GM21786 (cell line): ENCODE measurements around the gene REEP5.
"Not testable (repeated sequence)": the region's sequence is repeated elsewhere in the genome, so short reads cannot be mapped to it uniquely, and the experiment has no call there.

ENCODE experiments used
- ATAC-seq: cut with Tn5 transposase; IDR thresholded peaks from one replicate; pipeline ENCODE4 v1.9.1; 2021; ENCODE audit not compliant: unreplicated experiment

The REEP5 gene

DNA sequence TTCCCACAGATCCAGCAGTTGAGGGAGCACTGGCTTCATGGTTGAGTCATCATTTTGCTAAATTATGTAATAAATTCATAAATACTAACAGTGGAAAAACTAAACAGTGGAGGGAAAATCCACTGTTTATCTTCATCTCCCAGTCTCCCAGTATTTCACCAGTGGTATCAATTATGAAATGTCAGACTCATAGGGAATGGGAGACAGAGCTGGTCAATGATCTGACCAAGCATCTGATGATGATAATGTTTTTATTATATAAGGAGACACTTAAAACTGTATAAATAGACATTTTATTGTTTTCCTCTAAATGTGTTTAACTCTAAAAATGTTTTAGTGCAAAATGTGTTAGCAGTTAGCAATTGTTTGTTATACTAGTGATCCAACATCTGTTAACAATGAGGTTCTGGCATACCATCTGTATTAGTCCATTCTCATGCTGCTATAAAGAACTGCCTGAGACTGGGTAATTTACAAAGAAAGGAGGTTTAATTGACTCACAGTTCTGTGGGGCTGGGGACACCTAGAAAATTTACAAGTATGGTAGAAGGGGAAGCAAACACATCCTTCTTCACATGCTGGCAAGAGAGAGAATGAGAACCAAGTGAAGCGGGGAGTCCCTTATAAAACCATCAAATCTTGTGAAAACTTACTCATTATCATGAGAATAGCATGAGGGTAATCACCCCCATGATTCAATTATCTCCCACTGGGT is 11.8 kb upstream of the REEP5 start:
- ATAC-seq: no peak

DNA sequence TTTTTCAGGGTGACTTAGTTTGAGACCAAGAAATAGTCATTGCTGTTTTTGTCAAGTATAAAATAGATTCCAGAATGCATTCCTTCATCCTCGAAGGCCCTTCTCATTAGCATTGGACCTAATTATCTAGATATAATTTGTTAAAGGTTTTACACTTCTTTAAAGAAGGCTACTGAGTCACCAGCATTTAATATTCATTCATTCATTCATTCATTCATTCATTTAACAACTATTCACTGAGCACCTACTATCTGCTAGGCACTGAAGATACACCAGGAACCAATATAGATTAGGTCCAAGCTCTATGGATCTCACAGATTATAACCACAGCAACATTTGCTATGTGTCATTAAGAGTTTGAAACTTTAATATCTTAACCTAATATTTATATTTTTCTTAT is 11.1 kb upstream of the REEP5 start:
- no peak for ATAC-seq

DNA sequence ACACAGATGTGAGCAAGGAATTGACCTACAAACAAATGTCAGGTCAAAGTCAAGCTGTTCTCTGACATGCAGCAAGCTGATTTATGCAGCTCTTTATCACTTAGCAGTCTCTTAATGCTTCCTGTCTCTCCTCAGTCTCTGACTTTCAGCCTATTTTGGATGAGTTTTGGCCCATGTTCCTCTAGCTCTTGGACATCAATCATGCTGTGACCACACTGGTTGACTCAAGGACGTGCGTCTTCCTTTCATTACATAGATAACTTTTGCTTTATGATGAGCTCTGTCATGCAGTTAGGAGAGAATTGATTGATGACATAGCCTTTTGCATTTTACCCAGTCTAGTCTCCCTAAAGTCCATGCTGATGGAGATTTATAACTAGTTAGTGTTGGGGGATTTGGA is 9.4 kb upstream of the REEP5 start:
- no peak for ATAC-seq

DNA sequence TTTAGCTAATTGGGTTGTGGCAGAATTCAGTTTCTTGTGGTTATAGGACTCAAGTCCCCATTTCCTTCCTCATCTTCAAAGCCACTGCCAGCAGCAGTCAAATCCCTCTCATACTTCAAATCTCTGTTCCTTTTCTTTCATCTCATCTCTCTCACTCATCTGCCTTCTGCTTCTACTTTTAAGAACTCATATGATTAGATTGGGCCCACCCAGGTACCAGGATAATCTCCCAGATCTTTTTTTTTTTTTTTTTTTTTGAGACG is 8.0 kb upstream of the REEP5 start:
- ATAC-seq: peak; percentile 58

DNA sequence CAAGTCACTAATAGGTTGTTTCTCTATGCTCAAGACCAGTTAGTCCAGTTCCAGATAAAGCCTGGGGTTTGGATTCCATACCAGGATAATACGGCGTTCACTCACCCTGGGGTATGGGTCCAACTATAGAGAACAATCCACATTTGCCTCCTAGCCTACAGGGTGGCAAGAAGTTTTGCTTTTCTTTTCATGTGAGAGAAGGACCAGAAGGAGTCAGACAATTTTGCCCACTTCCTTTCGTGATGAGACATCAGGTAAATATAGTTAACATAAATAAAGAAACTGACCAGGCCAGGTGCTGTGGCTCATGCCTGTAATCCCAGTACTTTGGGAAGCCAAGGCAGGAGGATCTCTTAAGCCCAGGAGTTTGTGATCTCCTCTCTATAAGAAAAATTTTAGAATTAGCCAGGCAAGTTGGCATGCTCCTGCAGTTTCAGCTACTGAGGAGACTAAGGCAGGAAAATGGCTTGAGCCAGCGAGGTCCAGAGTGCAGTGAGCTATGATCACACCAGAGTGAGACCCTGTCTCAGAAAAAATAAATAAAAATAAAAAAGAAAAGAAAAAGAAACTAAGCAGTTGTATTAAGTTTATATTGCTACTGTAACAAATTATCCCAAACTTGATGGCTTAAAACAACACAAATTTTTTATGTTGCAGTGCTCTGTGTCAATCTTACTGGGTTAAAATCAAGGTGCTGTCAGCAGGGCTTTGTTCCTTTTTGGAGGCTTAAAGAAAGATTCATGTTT is 7.5 kb upstream of the REEP5 start:
- ATAC-seq: peak; percentile 70

DNA sequence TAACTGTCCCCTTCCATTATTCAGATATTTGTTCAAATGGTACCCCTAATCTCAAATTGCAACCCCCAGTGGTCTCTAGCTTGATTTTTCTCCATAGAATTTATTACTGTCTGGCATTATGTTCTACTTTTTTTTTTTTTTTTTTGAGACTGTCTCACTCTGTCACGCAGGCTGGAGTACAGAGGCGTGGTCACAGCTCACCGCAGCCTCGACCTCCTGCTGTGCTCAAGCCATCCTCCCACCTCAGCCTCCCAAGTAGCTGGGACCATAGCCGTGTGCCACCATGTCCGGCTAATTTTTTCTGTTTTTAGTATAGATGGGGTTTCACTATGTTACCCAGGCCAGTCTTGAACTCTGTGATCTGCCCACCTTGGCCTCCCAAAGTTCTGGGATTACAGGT is 2.0 kb upstream of the REEP5 start:
- ATAC-seq: no peak

DNA sequence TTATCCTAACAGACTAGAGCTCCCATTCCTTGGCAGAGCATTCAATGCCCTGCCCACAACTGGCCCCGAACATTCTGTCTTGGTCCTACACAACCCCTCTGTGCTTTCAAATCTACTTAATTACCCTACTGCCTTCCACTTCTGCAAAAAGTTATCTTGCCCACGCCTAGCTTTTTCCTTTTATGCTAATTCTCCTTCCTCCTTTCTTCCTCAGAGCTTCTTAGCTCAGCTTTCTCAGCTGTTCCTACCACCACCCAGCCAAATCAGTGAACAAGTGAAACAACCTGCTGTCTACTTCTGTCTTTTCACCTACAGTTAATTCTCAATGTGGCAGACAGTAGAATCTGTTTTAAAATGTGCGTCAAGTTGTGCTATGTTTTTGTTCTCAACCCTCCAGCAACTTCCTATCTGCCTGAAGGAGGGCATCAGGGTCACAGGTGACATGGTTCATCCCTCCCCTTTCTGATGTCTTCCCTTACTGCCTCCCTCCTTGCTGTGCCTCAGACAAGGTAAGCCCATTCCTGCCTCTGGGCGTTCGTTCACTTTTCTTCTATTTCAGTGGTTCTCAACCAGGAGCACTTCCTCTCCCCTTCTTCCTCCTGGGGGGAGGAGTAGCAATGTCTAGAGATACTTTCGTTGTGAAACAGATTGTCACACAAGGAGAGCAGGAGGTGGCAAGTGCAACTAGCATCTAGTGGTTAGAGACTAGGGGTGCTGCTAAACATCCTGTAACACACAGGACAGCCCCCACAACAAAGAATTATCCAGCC is 1.3 kb upstream of the REEP5 start:
- ATAC-seq: peak; percentile 48

DNA sequence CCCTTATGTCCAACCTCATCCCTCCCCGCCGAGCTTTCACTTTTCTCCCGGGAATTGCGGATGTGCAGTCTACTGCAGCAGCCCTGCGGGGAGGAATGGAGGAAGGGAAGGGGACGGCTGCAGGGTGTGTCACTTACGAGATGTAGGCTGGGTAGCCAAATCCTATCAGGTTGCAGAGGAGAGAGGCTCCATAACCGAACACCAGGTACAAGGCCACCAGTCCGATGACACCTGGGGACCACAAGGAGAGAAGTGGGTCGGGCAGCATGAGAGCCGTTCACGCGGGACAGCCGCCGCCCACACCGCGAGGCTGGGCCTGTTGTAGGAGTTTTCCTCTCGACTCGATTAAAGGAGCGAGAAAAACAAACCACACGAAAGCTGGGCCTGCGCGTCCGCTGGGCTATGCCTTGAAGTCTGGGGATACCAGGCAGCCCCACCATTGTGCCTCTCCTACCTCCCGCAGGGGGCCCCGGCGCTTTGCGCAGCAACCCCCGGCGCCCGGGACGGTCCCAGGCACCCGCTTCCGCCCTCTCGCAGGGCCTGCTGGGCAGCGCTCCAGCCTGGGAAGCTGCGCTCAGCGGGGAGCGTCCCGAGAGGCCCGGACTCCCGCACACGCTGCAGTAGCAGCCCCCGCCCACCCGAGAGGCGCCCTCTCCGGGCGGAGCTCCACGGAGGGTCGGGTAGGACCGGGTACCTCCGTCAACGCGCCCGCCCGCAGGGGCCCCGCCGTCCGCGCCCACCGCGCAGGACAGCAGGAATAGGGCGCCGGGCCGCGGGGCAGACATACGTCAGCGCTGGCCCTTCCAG is 798 bp downstream of the REEP5 start:
- ATAC-seq: peak; percentile 27

DNA sequence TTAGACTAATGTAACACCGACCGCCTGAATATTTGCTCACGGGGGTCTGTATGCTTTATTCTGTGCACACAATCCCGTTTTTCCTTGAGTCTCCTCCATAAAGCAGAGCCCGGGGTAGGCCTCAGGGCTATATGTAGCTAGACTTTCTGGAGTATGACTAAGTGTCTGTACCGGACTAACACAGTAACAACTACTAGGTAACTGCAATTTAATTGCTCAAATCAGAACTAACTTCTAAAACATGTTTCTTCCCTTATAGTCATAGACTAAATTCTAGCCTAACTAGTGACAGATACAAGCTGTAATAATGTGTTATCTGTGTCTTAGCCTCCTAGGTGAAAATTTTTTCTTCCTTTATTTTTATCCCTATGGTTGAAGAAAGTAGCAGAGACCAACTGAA is 2.1 kb downstream of the REEP5 start:
- no peak for ATAC-seq

DNA sequence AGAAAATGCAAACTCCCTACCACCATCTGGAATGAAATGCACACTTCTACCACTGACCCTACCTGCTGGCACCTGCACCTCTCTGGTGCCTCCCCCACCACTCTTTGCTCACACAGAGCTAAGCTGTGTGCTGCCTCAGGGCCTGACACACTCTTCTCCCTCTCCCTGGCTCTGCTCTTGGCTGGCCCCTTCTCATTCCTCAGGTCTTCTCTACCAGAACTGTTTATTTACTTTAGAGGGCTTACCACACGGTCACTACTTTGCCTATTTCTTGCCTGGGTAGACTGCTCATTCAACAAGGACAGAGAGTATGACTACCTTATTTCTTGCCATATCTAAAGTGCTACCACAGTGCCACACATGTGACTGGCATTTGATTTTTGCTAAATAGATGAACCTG is 3.3 kb downstream of the REEP5 start:
- ATAC-seq: no peak

DNA sequence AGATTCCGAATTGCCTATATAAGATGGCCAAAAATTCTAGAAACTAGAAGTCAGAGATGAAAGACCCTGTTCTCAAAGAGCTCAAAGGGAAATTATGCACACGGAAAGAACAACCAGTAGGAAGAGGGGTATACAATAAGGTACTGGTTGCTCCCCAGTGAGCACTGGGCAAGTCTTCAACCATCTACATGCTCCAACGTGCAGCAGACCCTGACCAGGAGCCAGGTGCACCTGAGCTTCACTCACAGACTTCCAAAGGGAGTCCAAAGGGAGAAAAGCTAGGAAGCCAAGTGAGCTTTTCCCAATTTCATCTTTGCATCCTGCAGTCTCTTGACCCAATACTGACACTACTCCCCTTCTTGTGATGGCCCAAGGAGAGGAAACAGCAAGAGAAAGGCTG is 3.9 kb downstream of the REEP5 start:
- no peak for ATAC-seq

DNA sequence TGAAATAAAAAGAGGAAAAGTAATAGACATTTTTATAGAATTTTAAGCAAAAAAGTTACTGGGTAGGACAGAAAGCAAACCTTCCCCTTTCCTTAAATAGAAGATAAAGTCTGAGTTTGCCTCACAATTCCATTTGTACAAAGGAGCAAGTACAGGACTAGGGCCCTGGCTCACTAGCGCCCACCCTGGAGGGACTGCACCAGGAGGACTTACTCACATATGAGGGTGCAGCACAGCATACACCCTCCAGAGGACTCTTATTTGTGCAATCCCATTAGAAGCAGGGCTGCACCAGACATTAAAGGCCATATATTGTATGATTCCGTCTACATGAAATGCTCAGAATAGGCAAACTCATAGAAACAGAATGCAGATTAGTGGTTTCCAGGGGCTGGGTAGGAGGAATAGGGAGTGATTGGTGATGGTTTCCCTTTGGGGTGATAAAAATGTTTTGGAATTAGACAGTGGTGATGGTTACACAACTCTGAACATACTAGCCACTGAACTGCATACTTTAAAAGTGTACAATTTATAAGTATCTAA is 4.5 kb downstream of the REEP5 start:
- no peak for ATAC-seq

DNA sequence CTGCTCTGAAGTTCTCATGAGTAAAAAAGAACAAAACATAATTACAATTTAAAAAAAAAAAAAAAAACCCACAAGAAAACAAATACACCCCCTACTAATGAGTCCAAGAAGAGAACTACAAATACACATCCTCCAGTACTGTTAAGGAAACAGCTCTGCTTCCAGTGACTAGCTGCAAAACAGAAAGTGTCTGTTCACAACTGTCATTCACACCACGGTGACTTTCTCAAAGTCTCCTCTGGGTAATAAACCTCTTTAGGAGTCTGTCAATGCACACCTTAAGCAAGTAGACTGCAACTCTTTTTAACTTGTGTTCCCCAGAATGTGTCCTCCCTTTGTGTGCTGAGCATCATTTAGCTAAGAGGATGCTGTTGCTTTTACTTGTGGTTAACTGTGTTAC is 6.2 kb downstream of the REEP5 start:
- peak; percentile 81 for ATAC-seq

DNA sequence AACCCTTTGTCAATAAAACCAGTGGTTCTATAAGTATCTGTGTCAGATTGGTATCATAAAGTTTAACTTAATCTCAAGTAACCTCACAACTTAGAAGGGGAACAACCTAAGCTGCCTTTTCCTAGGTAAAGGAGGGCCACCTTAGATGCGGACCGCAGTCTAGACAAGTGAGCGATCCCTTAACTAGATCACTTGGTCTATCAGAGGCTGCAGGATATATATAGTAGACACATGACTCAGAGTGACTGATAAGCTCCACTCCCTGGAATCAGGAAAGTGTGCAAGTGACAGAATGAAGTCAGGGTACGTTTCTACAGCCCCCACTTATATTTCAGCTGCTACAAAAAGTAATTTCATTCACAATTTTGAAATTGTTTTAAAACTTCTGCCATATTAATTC is 7.4 kb downstream of the REEP5 start:
- no peak for ATAC-seq

DNA sequence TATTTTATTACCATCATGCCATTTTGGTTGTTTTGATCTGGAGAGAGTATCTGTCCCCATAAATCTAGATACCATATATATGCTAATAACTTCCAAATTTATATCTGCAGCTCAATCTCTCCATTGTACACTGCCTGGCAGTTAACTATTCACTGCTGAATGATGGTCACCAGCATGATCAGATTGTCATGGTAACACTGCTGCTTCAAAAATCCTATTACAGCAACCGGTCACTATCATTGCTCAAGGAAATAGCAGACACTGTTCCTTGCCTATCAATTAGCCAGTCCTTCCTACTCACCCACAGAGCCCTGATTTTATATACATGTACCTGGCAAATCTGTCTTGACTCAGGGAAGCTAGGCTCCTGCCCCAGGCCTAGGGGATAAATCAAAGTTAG is 11.5 kb downstream of the REEP5 start:
- ATAC-seq: no peak

DNA sequence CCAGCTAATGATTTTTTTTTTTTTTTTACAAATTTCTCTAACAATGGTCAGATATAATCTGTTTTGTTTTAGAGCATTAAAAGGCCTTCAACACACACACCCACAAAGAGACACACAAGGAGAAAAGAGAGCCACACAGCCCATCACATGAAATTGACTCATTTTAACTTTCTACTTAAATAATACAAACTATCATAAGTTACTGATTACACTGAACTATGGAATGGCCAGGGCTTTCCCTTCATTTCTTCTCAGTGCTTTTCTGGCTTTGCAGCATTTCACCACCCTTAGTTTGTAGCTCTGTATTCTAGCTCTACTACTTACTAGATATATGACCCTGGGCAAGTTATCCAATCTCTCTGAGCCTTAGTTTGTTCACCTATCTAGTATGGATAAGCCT is 13.2 kb downstream of the REEP5 start:
- ATAC-seq: no peak

DNA sequence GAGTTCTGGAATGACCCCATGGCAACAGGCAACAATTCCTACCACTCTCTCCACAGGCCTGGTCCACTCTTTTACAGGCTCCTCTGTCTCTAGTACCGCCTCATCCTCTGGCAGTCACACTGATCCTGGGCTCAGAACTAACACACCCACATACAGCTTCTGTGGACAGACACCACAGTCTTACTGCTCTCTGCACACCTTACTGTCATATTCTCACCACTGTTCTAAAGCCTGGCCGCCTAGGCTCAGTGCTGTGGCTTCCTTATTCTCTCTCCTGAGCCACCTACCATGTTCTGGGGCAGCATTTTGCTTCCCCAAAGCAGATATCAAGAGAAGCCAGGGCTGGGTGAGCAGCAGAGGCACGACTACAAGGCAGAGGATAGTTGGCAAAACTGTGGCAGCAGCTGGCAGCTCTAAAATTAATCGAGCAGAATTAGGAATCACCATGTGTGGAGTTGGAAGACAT is 14.8 kb downstream of the REEP5 start:
- peak; percentile 27 for ATAC-seq

DNA sequence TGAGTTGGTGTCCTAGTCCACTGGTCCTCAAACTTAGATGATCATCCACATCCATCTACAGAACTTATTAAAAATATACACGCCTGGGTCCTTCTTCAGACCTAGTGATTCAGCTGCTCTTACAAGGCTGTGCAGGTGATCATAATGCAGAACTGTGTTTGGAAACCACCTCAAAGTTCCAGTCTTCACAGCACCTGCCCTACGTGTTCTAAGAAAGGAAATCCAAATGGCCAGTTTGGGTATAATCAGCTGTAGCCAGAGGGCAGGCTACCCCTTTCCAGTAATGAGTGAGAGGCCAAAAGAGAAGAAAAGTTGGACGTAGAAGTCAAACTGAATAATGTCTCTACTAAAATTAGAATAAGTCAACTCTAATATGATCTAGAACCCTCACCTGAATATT is 15.4 kb downstream of the REEP5 start:
- ATAC-seq: peak; percentile 47

DNA sequence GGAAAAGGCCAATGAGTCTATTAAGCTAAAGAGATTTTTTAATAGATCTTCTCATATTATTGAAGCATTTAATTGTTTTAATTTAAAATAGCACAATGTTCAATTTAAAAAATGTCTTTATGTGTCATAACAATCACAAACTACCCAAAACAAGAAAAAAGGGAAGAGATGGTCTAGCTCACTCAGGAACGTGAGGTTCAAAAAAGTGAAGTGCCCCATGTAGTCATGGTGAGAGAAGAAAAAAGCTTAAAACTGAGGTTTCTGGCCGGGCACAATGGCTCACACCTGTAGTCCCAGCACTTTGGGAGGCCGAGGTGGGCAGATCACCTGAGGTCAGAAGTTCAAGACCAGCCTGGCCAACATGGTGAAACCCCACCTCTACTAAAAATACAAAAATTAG is 17.0 kb downstream of the REEP5 start:
- not testable (repeated sequence) for ATAC-seq

DNA sequence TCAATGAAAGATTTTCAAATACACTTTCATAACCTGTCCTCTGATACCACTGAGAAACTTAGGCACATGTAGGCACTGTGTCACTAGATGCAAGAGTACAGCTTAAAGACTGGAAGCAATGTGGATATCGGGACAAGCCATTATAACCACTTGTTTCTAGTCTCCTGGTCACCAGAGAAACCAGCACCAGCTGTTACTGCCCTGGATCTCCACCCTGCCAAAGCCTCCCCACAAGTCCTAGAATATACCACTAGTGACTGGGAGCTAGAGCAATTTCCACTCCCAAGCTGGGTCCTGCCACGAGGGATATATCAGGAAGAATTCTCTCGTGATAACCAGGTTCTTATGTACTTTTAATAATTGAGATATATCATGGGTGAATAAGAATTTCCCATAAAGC is 19.5 kb downstream of the REEP5 start:
- ATAC-seq: no peak

DNA sequence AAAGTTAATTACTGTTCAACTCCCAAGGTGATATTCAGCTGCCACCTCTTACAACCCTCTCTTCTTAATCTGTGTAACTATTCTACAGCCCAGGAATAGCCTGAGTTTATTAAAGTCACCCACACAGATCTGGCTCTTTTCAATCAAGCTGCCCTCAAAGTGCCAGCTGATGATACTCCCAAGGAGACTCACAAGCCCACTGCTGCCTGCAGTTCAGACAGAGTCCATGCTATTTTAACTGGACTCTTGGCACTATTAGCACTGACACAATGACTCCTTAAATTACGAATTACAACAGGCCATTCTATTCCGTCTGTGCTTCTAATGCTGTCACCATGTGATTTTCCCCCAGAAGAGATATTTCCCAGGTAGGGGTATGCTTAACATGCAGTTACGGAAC is 26.3 kb downstream of the REEP5 start:
- ATAC-seq: no peak
